HAP-1 (cell line): ENCODE data around the gene SMAGP.
"Not testable (repeated sequence)": the region's sequence is repeated elsewhere in the genome, so short reads cannot be mapped to it uniquely, and the experiment has no call there.

Experiments
- DNase-seq, 2 experiments: peaks; one replicate each; pipeline ENCODE4 v3.0.0-alpha.2; 2016 to 2020; ENCODE audit warnings: low spot score in 2 of 2
- H3K27me3 ChIP-seq: fragments of 250-450 bp; sonication (Bioruptor Pico); 2 replicates; pipeline ENCODE4 v1.5.1; 2020; ENCODE audit warnings: low read depth, mild to moderate bottlenecking, moderate library complexity
- H3K36me3 ChIP-seq: fragments of 250-450 bp; sonication (Bioruptor Pico); replicated peaks from 2 replicates; pipeline ENCODE4 v1.5.1; 2020; ENCODE audit warnings: mild to moderate bottlenecking
- H3K4me1 ChIP-seq: fragments of 250-450 bp; sonication (Bioruptor Pico); 2 replicates; pipeline ENCODE4 v1.5.1; 2020; ENCODE audit warnings: mild to moderate bottlenecking
- H3K4me3 ChIP-seq: fragments of 250-450 bp; sonication (Bioruptor Pico); 2 replicates; pipeline ENCODE4 v1.5.1; 2020; ENCODE audit warnings: mild to moderate bottlenecking, moderate library complexity
- H3K9me3 ChIP-seq: fragments of 250-450 bp; sonication (Bioruptor Pico); 2 replicates; pipeline ENCODE4 v1.5.1; 2020; ENCODE audit warnings: mild to moderate bottlenecking, moderate library complexity
- in situ Hi-C: fragments of 300-500 bp; cut with MboI; formaldehyde crosslinking; loops from 3 replicates; pipeline ENCODE4 v1.14.3; 2020; ENCODE audit warnings: low sequenced_read_pairs, inconsistent platforms, mixed read lengths

The SMAGP gene

GRCh38 chr12:51246254-51246853 lies 23.9 kb downstream of the SMAGP start:
- peaks cover 24% of the 10 kb centered on the region for H3K36me3 ChIP-seq
- no peaks in the 10 kb centered on the region for H3K27me3 ChIP-seq
- no peak overlapping the region for H3K4me3 ChIP-seq
- in situ Hi-C loops: no loop called here
- no peaks in the 10 kb centered on the region for H3K9me3 ChIP-seq
- no peaks in the 10 kb centered on the region for H3K4me1 ChIP-seq
- no peak for DNase-seq

DNA sequence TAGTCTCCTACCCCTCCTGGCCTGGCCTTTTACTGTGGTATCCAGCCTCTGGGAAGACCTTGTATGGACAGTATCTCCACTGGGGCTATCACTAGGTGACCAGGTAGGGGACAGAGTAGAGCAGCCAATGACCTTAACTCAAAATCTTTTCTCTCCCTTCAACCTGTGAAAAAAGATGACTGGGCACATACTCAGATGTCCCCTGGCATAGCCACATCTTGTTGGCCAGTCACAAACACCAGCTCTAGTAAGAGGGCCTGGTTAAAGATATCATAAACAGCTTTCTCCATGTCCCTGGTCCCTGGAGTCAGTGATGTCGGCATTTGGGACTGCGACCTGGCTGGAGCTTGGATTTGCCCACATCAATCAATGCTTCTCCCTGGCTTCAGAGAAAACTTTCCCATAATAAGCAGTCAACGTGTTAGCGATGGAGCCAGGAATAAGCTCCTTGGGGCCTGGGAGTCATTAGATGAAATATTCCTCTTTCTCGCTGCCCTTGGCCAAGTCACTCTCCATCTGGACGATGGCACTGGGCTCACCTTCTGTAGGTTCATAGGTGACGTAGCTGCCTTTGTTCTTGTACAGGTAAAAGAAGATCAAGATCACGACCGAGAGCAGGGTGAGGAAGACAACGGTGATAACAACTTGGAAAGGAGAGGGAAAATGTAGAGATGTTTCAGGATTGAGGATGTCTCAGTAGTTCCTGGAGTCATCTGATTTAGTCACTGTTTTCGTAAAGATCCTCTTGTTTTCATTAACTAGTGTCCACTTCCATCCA lies 24.6 kb downstream of the SMAGP start:
- Histone ChIP-seq H3K36me3 (peaks cover 31% of the 10 kb centered on the region), H3K9me3 (no peaks in the 10 kb centered on the region)
- in situ Hi-C loops: no loop called here

GRCh38 chr12:51244269-51244668 lies 25.9 kb downstream of the SMAGP start:
- Histone ChIP-seq H3K36me3 (peaks cover 41% of the 10 kb centered on the region), H3K27me3 (no peaks in the 10 kb centered on the region), H3K9me3 (no peaks in the 10 kb centered on the region), H3K4me1 (peaks cover 6% of the 10 kb centered on the region), H3K4me3 (no peak overlapping the region)
- DNase-seq: no peak
- in situ Hi-C loops: no loop called here

More for the DNA sequence above, 24.6 kb downstream of the SMAGP start:
- Histone ChIP-seq H3K4me3 (no peak overlapping the region), H3K27me3 (no peaks in the 10 kb centered on the region), H3K4me1 (no peaks in the 10 kb centered on the region)
- DNase-seq: no peak

- in situ Hi-C loops: no loop called here
- Histone ChIP-seq H3K27me3 (no peaks in the 10 kb centered on the region), H3K9me3 (no peaks in the 10 kb centered on the region), H3K4me1 (peaks cover 10% of the 10 kb centered on the region), H3K36me3 (peaks cover 41% of the 10 kb centered on the region), H3K4me3 (no peak overlapping the region)
- no peak for DNase-seq
Observed at GRCh38 chr12:51242876-51243275, 27.3 kb downstream of the SMAGP start.

- in situ Hi-C loops: no loop called here
- Histone ChIP-seq H3K4me3 (no peak overlapping the region), H3K36me3 (peaks cover 41% of the 10 kb centered on the region), H3K4me1 (peaks cover 10% of the 10 kb centered on the region), H3K27me3 (no peaks in the 10 kb centered on the region), H3K9me3 (no peaks in the 10 kb centered on the region)
- no peak for DNase-seq
Observed at GRCh38 chr12:51242120-51242519, 28.1 kb downstream of the SMAGP start.

DNA sequence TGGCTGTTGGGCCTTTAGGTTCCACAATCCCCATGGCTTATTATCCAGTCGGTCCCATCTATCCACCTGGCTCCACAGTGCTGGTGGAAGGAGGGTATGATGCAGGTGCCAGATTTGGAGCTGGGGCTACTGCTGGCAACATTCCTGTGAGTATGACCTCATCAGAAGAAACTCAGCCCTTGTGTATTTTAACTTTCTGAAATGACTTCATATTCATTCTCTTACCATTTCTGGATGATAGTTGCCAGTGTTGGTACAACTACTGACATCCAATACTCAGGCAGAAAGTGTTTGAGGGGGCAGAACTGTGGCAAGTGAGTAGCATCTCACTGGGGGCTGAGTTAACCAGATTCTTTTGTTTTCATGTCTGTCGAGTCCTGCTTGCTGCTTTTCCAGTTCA lies 29.2 kb downstream of the SMAGP start:
- no peak overlapping the region for H3K4me3 ChIP-seq
- in situ Hi-C loops: no loop called here
- DNase-seq: no peak

DNA sequence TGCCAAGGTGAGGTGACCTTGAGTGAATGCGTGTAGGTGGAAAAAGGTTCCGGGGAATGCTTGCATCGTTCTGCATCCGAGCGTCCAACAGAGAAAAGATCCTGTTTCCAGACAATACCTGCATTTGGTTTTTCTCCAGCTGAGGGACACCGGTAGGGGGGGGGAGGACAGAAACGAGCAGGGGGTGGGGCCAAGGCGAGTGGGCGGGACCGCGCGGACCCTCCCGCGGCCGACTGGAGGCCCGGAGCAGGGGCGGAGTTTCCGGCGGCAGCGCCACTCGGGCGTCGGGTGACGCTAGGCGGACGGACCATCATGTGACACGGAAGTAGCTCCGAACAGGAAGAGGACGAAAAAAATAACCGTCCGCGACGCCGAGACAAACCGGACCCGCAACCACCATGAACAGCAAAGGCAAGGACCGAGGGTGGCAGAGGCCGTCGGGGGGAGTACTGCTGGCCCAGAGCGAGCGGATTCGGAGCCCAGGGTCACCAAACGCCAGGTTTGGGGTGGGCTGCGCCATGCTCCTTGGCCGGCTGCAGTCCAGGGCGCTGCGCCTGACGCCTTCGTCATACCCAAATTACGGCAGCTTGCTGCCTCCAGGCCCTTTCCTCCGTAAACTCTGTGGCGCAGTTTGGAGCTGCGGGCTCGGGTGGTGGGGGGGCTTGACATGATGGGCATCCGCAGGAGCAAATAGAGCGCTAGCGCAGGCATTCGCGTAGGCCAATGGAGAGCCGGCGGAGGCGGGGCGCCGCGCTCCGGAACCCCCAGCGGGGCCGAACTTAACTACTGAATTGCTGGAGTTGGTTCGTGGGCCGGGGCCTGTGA lies 31.5 kb downstream of the SMAGP start, which contains the start of gene DAZAP2:
DAZAP2 (plus strand) TSS at position 317 of the 825 bp plus-strand sequence; CDS start at position 399, 82 bp downstream.
- peak within 1 kb of the TSS; percentile 100 for H3K4me3 ChIP-seq
- peaks cover 27% of the 10 kb centered on the region for H3K36me3 ChIP-seq
- H3K9me3 ChIP-seq: no peaks in the 10 kb centered on the region
- peak; percentile 92 to 96 for DNase-seq
- peaks cover 10% of the 10 kb centered on the region for H3K4me1 ChIP-seq
- no peaks in the 10 kb centered on the region for H3K27me3 ChIP-seq
- in situ Hi-C loops: no loop called here

More for the DNA sequence above, 29.2 kb downstream of the SMAGP start:
- no peaks in the 10 kb centered on the region for H3K27me3 ChIP-seq
- H3K36me3 ChIP-seq: peaks cover 38% of the 10 kb centered on the region
- H3K4me1 ChIP-seq: peaks cover 10% of the 10 kb centered on the region
- no peaks in the 10 kb centered on the region for H3K9me3 ChIP-seq

DNA sequence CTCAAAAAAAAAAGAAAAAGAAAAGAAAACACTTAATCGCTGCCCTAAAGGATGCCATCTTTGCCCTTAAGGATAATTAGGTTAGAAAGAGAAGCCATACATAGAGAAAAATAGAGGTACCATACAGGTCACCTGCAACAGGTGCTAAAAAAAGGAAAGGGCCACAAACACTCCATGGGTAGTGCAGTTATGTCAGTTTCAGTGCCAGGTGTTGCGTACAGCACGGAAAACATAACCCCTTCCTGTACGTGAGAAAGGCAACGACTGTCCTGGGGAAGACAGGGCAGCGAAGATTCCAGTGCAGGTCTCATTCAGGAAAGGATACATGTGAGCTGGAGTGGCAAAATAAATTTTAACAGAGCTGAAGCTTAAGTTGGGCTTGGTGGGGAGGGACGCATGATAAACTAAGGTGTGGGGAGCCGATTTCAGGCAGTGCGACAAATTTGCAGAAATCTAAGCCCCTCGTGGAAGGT lies 32.1 kb downstream of the SMAGP start:
- peaks cover 10% of the 10 kb centered on the region for H3K4me1 ChIP-seq
- H3K4me3 ChIP-seq: peak overlapping the region; percentile 100
- H3K36me3 ChIP-seq: peaks cover 24% of the 10 kb centered on the region
- no peaks in the 10 kb centered on the region for H3K9me3 ChIP-seq
- DNase-seq: no peak
- in situ Hi-C loops: no loop called here
- H3K27me3 ChIP-seq: no peaks in the 10 kb centered on the region

DNA sequence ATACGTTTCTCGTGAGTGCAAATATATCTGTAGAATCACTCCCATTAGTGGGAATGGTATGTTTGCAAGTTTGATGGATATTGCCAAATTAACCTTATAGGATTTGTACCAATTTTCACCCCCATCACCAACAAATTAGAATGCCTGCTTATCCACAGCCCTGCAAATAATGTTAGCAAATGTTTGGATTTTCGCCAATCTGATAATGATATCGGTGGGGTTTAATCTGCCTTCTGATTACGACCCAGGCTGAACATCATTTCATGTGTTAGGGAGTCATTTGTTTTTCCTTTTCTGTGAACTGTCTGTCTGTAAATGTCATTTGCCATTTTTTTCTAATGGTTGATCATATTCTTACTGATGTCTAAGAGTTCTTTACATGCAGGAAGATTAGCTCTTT lies 35.7 kb downstream of the SMAGP start:
- no peaks in the 10 kb centered on the region for H3K27me3 ChIP-seq
- no peaks in the 10 kb centered on the region for H3K9me3 ChIP-seq
- H3K4me3 ChIP-seq: no peak overlapping the region
- H3K36me3 ChIP-seq: no peaks in the 10 kb centered on the region
- in situ Hi-C loops: no loop called here
- no peak for DNase-seq
- H3K4me1 ChIP-seq: peaks cover 5% of the 10 kb centered on the region

DNA sequence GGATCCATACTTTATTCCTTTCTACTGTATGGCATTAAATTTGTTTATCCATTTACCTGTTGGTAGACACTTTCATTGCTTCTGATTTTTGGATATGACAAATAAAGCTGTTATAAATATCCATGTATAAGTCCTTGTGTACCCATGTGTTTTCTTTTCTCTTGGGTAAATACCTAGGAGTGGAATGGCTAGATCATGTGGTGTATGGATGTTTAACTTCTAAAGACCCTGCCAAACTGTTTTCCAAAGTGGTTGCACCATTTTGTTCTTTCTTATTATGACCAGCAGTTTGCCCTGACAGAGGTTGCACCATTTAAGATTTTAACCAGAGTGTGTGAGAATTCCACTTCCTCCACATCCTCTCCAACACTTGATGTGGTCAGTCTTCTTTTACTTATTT lies 37.6 kb downstream of the SMAGP start:
- H3K27me3 ChIP-seq: no peaks in the 10 kb centered on the region
- DNase-seq: no peak
- in situ Hi-C loops: no loop called here

DNA sequence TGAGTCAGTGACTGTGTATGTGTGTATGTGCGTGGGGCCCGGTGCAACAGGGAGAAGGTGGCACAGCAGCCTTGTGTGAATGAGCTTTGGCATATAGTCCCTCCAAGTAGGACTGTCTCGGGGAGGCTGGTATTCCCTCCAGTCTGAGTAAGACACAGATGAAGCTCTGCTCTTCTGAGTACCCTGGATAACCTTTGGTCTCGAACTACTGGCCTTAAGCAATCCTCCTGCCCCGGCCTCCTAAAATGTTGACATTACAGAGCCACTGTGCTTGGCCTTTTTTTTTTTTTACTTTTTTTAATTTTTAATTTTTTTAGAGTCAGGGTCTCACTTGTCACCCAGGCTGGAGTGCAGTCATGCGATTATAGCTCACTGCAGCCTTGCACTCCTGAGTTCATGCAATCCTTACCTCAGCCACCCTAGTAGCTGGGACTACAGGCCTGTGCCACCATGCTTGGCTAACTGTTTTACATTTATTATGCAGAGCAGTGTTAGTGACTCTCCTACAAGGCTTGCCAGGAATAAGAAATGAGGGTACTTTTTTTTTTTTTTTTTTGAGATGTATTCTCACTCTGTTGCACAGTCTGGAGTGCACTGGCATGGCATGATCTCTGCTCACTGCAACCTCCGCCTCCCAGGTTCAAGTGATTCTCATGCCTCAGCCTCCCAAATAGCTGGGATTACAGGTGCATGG lies 41.0 kb downstream of the SMAGP start:
- no peak for DNase-seq
- no peaks in the 10 kb centered on the region for H3K36me3 ChIP-seq
- no peak overlapping the region for H3K4me3 ChIP-seq
- H3K4me1 ChIP-seq: no peaks in the 10 kb centered on the region
- no peaks in the 10 kb centered on the region for H3K9me3 ChIP-seq
- in situ Hi-C loops: no loop called here
- H3K27me3 ChIP-seq: no peaks in the 10 kb centered on the region

More for the DNA sequence above, 37.6 kb downstream of the SMAGP start:
- Histone ChIP-seq H3K36me3 (no peaks in the 10 kb centered on the region), H3K9me3 (no peaks in the 10 kb centered on the region), H3K4me1 (no peaks in the 10 kb centered on the region), H3K4me3 (no peak overlapping the region)

DNA sequence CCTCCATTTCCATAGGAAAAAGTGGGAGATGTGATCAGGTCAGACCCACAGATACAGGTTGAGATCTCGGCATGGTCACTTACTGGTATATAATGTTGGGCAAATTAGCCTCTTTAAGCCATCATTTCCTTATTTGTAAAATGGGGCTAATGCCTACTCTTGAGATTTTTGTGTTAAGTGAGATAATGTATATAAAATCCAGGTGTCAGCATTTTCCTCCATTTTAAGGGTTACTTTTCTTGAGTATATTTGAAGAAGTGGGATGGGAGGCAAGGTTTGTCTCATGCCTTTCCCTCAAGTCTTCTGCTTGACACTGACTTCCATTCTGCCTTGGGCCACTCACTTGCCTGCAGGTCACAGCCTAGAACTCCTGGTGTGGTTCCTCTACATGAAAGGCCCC lies 42.3 kb downstream of the SMAGP start:
- H3K4me1 ChIP-seq: no peaks in the 10 kb centered on the region
- H3K27me3 ChIP-seq: no peaks in the 10 kb centered on the region
- in situ Hi-C loops: no loop called here
- DNase-seq: no peak
- H3K36me3 ChIP-seq: no peaks in the 10 kb centered on the region
- no peaks in the 10 kb centered on the region for H3K9me3 ChIP-seq
- H3K4me3 ChIP-seq: no peak overlapping the region

DNA sequence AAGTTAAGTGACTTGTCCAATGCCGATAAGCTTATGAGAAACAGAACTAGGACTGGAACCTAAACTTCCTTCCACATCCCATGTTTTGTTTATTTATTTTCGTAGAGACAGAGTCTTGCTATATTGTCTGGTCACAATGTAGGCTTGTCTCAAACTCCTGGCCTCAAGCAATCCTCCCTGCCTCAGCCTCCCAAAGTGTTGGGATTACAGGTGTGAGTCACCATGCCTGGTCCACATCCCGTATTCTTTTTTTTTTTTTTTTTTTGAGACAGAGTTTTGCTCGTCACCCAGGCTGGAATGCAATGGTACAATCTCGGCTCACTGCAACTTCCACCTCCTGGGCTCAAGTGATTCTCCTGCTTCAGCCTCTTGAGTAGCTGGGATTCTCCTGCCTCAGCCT lies 43.1 kb downstream of the SMAGP start:
- H3K4me3 ChIP-seq, H3K9me3 ChIP-seq, H3K4me1 ChIP-seq, H3K27me3 ChIP-seq, DNase-seq, in situ Hi-C loops, H3K36me3 ChIP-seq: not testable (repeated sequence)
